ENCODE data around the gene SLAMF9.

DNA sequence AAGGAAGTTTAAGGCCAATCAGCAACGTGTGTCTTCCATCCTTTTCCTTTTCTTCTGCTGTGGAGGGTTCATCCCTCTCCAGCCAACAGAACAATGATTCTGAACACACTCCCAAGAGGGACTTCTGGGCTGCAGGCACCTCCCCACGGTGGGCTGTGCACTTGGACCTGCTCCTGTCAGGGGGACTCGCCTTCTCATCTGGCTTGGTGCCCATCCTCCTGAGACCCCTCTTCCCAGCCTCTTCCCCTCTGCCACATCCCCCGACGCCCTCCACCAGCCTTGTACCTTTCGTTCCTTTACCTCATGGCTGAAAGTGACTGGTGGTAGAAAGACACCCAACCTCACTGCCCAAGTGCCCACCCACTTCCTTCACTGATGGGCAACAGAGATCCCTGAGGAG is 26.0 kb upstream of the SLAMF9 start:
- TF ChIP-seq, protein P1, sequence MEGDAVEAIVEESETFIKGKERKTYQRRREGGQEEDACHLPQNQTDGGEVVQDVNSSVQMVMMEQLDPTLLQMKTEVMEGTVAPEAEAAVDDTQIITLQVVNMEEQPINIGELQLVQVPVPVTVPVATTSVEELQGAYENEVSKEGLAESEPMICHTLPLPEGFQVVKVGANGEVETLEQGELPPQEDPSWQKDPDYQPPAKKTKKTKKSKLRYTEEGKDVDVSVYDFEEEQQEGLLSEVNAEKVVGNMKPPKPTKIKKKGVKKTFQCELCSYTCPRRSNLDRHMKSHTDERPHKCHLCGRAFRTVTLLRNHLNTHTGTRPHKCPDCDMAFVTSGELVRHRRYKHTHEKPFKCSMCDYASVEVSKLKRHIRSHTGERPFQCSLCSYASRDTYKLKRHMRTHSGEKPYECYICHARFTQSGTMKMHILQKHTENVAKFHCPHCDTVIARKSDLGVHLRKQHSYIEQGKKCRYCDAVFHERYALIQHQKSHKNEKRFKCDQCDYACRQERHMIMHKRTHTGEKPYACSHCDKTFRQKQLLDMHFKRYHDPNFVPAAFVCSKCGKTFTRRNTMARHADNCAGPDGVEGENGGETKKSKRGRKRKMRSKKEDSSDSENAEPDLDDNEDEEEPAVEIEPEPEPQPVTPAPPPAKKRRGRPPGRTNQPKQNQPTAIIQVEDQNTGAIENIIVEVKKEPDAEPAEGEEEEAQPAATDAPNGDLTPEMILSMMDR (IDR thresholded peaks at IDR 0.05): no peak
- TF ChIP-seq POLR2AphosphoS5 (IDR thresholded peaks at IDR 0.05): no peak
- TF ChIP-seq POLR2A (IDR thresholded peaks at IDR 0.05): no peak
